OCI-LY7 (cell line): ENCODE measurements around the gene PCCA. TPM values are rescaled to one million over a fixed set of nuclear protein-coding genes. Genes with fewer than 3 reads are reported as not detected.

Experiments used
- BruUV-seq: library from RNA; stranded (reverse); fragments of 400-500 nt; replicated peaks from 2 replicates; lab custom pipeline; 2021; lab: Mats Ljungman, UMichigan
- CTCF ChIA-PET: fragments of 300-600 bp; sonication (Branson Sonifier 250); formaldehyde crosslinking; loops from one replicate; lab custom pipeline; 2022; ENCODE audit warnings: antibody characterized with exemption; ENCODE audit not compliant: unreplicated experiment; lab: Charles Lee
- POLR2A ChIA-PET: fragments of 300-600 bp; sonication (Branson Sonifier 250); formaldehyde crosslinking; loops from one replicate; lab custom pipeline; 2022; ENCODE audit warnings: antibody characterized with exemption; lab: Charles Lee
- DNase-seq: peaks from one replicate; pipeline ENCODE4 v3.0.0-alpha.2; 2015; ENCODE audit warnings: low spot score
- H2AFZ ChIP-seq: fragments of 200-600 bp; sonication (generic), shearing (Covaris generic); 2 replicates; pipeline ENCODE4 v1.6.1; 2014; ENCODE audit warnings: mild to moderate bottlenecking, antibody characterized with exemption, low read length, moderate library complexity
- H3K27ac ChIP-seq: fragments of 200-600 bp; sonication (generic); 2 replicates; pipeline ENCODE4 v1.5.1; 2014; ENCODE audit warnings: mixed run types, low read depth, mild to moderate bottlenecking, moderate library complexity, low read length, inconsistent platforms; ENCODE audit not compliant: poor library complexity, severe bottlenecking
- H3K36me3 ChIP-seq: fragments of 200-600 bp; sonication (generic); 2 replicates; pipeline ENCODE4 v1.6.1; 2014; ENCODE audit warnings: mild to moderate bottlenecking, antibody characterized with exemption, low read length, moderate library complexity, mixed read lengths; ENCODE audit not compliant: insufficient read depth
- H3K4me1 ChIP-seq: fragments of 200-600 bp; sonication (generic); 2 replicates; pipeline ENCODE4 v1.5.1; 2014; ENCODE audit warnings: mild to moderate bottlenecking, low read length; ENCODE audit not compliant: insufficient read depth, poor library complexity, severe bottlenecking
- H3K4me2 ChIP-seq: fragments of 200-600 bp; sonication (generic); 2 replicates; pipeline ENCODE4 v1.6.1; 2014; ENCODE audit warnings: mild to moderate bottlenecking, low read length
- H3K4me3 ChIP-seq: fragments of 200-600 bp; sonication (generic); 2 replicates; pipeline ENCODE4 v1.5.1; 2014; ENCODE audit warnings: mild to moderate bottlenecking, low read depth, low read length; ENCODE audit not compliant: poor library complexity, severe bottlenecking
- H3K79me2 ChIP-seq: fragments of 200-600 bp; sonication (generic); 2 replicates; pipeline ENCODE4 v1.6.1; 2016; ENCODE audit warnings: low read depth, mild to moderate bottlenecking, low read length, moderate library complexity, mixed read lengths; ENCODE audit not compliant: insufficient read depth
- H3K9me2 ChIP-seq: fragments of 200-600 bp; sonication (generic); 2 replicates; pipeline ENCODE4 v1.6.1; 2016; ENCODE audit warnings: mild to moderate bottlenecking, low read length, mixed read lengths; ENCODE audit not compliant: insufficient read depth
- H3K9me3 ChIP-seq: fragments of 200-600 bp; sonication (generic); 2 replicates; pipeline ENCODE4 v1.6.1; 2014; ENCODE audit warnings: mild to moderate bottlenecking, mixed run types, low read length, mixed read lengths
- H4K20me1 ChIP-seq: fragments of 200-600 bp; sonication (generic); 2 replicates; pipeline ENCODE4 v1.6.1; 2014; ENCODE audit warnings: mild to moderate bottlenecking, antibody characterized with exemption, low read length, moderate library complexity, mixed read lengths; ENCODE audit not compliant: insufficient read depth
- CTCF ChIP-seq: fragments of 200-600 bp; sonication (generic); conservative IDR thresholded peaks from 2 replicates; pipeline ENCODE4 v1.5.1; 2014; ENCODE audit warnings: mild to moderate bottlenecking, antibody characterized with exemption, low read length, moderate library complexity, mixed read lengths
- EZH2phosphoT487 ChIP-seq: fragments of 200-600 bp; sonication (generic); IDR thresholded peaks from 2 replicates; pipeline ENCODE4 v1.6.1; 2018; ENCODE audit warnings: low read depth, borderline replicate concordance, mild to moderate bottlenecking, mixed run types, antibody characterized with exemption, low read length, moderate library complexity, mixed read lengths
- intact Hi-C: fragments of 100-400 bp; cut with micrococcal nuclease; formaldehyde crosslinking; loops from one replicate; pipeline ENCODE4 v1.10.0; 2022; ENCODE audit not compliant: unreplicated experiment
- total RNA-seq, 2 experiments: library from RNA; depleted of rRNA in 1 of 2; stranded (reverse); fragments of >200 nt in 1 of 2; shearing (Covaris generic) in 1 of 2; gene quantifications; 2 replicates each; pipeline ENCODE4 v1.2.3, GENCODE V29; 2014 to 2022

The PCCA gene
- total RNA-seq, 2 experiments from 2014 or later, result 2.7 to 7.2 TPM

- Histone ChIP-seq H3K4me2 (no peak overlapping the region), H3K4me1 (peaks cover 2% of the 10 kb centered on the region), H3K9me2 (no peaks in the 10 kb centered on the region), H3K27ac (no peak overlapping the region), H3K79me2 (no peaks in the 10 kb centered on the region), H3K36me3 (no peaks in the 10 kb centered on the region), H3K4me3 (no peak overlapping the region), H4K20me1 (no peaks in the 10 kb centered on the region), H3K9me3 (no peaks in the 10 kb centered on the region), H2AFZ (no peak overlapping the region)
- no peak for DNase-seq
- intact Hi-C loops, result no loop called here
- POLR2A ChIA-PET, result no interaction called here
- CTCF ChIA-PET, result no interaction called here
- no TSS peak for BruUV-seq
- TF ChIP-seq EZH2phosphoT487 (no peak), CTCF (no peak)
Measured at GRCh38 chr13:100537486-100537885, 448.6 kb downstream of the PCCA start.

GRCh38 chr13:100537951-100538462 is 449.1 kb downstream of the PCCA start:
- CTCF ChIA-PET, result no interaction called here
- Histone ChIP-seq H2AFZ (no peak overlapping the region), H3K36me3 (no peaks in the 10 kb centered on the region), H3K27ac (no peak overlapping the region), H3K9me3 (no peaks in the 10 kb centered on the region), H3K4me2 (no peak overlapping the region), H3K9me2 (no peaks in the 10 kb centered on the region), H3K4me1 (peaks cover 5% of the 10 kb centered on the region), H4K20me1 (no peaks in the 10 kb centered on the region), H3K79me2 (no peaks in the 10 kb centered on the region), H3K4me3 (no peak overlapping the region)
- no peak for DNase-seq
- POLR2A ChIA-PET, result no interaction called here
- BruUV-seq, result no TSS peak
- TF ChIP-seq CTCF (no peak), EZH2phosphoT487 (no peak)
- intact Hi-C loops, result no loop called here

GRCh38 chr13:100540621-100541020 is 451.7 kb downstream of the PCCA start:
- TF ChIP-seq CTCF (no peak), EZH2phosphoT487 (no peak)
- POLR2A ChIA-PET, result no interaction called here
- Histone ChIP-seq H3K27ac (no peak overlapping the region), H3K9me2 (no peaks in the 10 kb centered on the region), H3K4me3 (no peak overlapping the region), H4K20me1 (no peaks in the 10 kb centered on the region), H3K79me2 (no peaks in the 10 kb centered on the region), H2AFZ (no peak overlapping the region), H3K4me2 (no peak overlapping the region), H3K9me3 (no peaks in the 10 kb centered on the region), H3K36me3 (no peaks in the 10 kb centered on the region), H3K4me1 (peaks cover 5% of the 10 kb centered on the region)
- CTCF ChIA-PET, result no interaction called here
- DNase-seq, result no peak
- no TSS peak for BruUV-seq
- intact Hi-C loops, result no loop called here
